K562 (cell line): ENCODE measurements around the gene SERPINF2. TPM values are rescaled to one million over a fixed set of nuclear protein-coding genes. Genes with fewer than 3 reads are reported as not detected.

Source experiments
- ATAC-seq: fragments of 200-7000 bp; cut with Tn5 transposase; 3 replicates; pipeline ENCODE4 v1.9.1; 2020; ENCODE audit warnings: moderate library complexity
- BruUV-seq: library from RNA; stranded (reverse); fragments of 400-500 nt; replicated peaks from 2 replicates; lab custom pipeline; 2021; lab: Mats Ljungman, UMichigan
- CTCF ChIA-PET: fragments of 300-600 bp; formaldehyde crosslinking; extraction: SDS; loops from one replicate; lab custom pipeline; 2021; ENCODE audit warnings: low intra/inter-chr PET ratio; lab: Yijun Ruan, JAX
- POLR2A ChIA-PET: fragments of 300-600, 350-650 bp; sonication (Branson Sonifier 250); formaldehyde crosslinking; extraction: SDS; loops from one replicate; lab custom pipeline; 2021; ENCODE audit warnings: antibody characterized with exemption, inconsistent platforms; lab: Yijun Ruan, JAX
- DNase-seq, 4 experiments: peaks; one replicate each; pipeline versions ENCODE4 v3.0.0 to v3.0.0-alpha.2; 2011 to 2018; ENCODE audit warnings: low spot score in 3 of 4, mixed read lengths in 3 of 4; ENCODE audit errors: extremely low read depth in 1 of 4
- FAIRE-seq: peaks from 2 replicates; lab custom pipeline; 2011; peaks lifted over from hg19 to GRCh38; lab: Jason Lieb, UNC
- H2AFZ ChIP-seq: 2 replicates; pipeline ENCODE4 v1.6.0; 2011; ENCODE audit warnings: low read depth, low read length, control low read depth, inconsistent platforms
- H3K27ac ChIP-seq: fragments of 200-600 bp; 3 replicates; pipeline ENCODE4 v1.8.0; 2011; ENCODE audit warnings: low read depth, mild to moderate bottlenecking, control low read depth, inconsistent platforms, low read length, moderate library complexity, mixed read lengths; ENCODE audit errors: extremely low read depth
- H3K27me3 ChIP-seq, 2 experiments: fragments of 300-600 bp in 1 of 2; 2 replicates in 1 of 2; 3 replicates in 1 of 2; pipeline versions ENCODE4 v1.6.0 to v1.8.0; 2011; ENCODE audit warnings: inconsistent platforms in 2 of 2, low read length in 2 of 2, mild to moderate bottlenecking in 1 of 2, mixed read lengths in 1 of 2, moderate library complexity in 1 of 2; ENCODE audit not compliant: control insufficient read depth in 2 of 2, insufficient read depth in 2 of 2
- H3K36me3 ChIP-seq: fragments of 300-600 bp; 3 replicates; pipeline ENCODE4 v1.8.0; 2011; ENCODE audit warnings: mild to moderate bottlenecking, low read length, inconsistent platforms; ENCODE audit not compliant: control insufficient read depth, insufficient read depth
- H3K4me1 ChIP-seq, 2 experiments: fragments of 200-600 bp in 1 of 2; replicated peaks in 1 of 2; 2 replicates in 1 of 2; 3 replicates in 1 of 2; pipeline versions ENCODE4 v1.5.1 to v1.8.0; 2011; ENCODE audit warnings: inconsistent platforms in 2 of 2, low read length in 2 of 2, mild to moderate bottlenecking in 1 of 2, mixed read lengths in 1 of 2, moderate library complexity in 1 of 2; ENCODE audit not compliant: control insufficient read depth in 2 of 2, insufficient read depth in 2 of 2
- H3K4me2 ChIP-seq: 2 replicates; pipeline ENCODE4 v1.6.1; 2011; ENCODE audit warnings: low read length, control low read depth, inconsistent platforms, mixed read lengths; ENCODE audit not compliant: insufficient read depth
- H3K4me3 ChIP-seq: fragments of 200-600 bp; sonication (generic), shearing (Covaris generic); 2 replicates; pipeline ENCODE4 v1.5.1; 2016; ENCODE audit warnings: control low read depth, inconsistent platforms
- H3K79me2 ChIP-seq: fragments of 200-600 bp; 3 replicates; pipeline ENCODE4 v1.8.0; 2011; ENCODE audit warnings: low read length, inconsistent platforms; ENCODE audit not compliant: control insufficient read depth, insufficient read depth
- H3K9ac ChIP-seq, 2 experiments: 2 replicates each; pipeline versions ENCODE4 v1.6.0 to v1.6.1; 2011; ENCODE audit warnings: low read depth in 2 of 2, low read length in 2 of 2, control low read depth in 1 of 2, inconsistent platforms in 1 of 2, mild to moderate bottlenecking in 1 of 2, mixed read lengths in 1 of 2; ENCODE audit not compliant: insufficient read depth in 1 of 2
- H3K9me1 ChIP-seq: one replicate; pipeline ENCODE4 v1.6.0; 2011; ENCODE audit warnings: inconsistent platforms, mild to moderate bottlenecking, low read length, moderate library complexity; ENCODE audit not compliant: control insufficient read depth, insufficient read depth
- H3K9me3 ChIP-seq: replicated peaks from 2 replicates; pipeline ENCODE4 v1.5.1; 2011; ENCODE audit warnings: low read depth, low read length, inconsistent platforms; ENCODE audit not compliant: control insufficient read depth, insufficient read depth
- H4K20me1 ChIP-seq: replicated peaks from 2 replicates; pipeline ENCODE4 v1.6.1; 2011; ENCODE audit warnings: low read length, inconsistent platforms, mixed read lengths; ENCODE audit not compliant: control insufficient read depth, insufficient read depth
- CREB3 ChIP-seq: fragments of 450-650 bp; conservative IDR thresholded peaks from 2 replicates; pipeline ENCODE4 v1.6.1; 2016; ENCODE audit warnings: missing genetic modification characterization, low read depth, mild to moderate bottlenecking, missing compliant biosample characterization, moderate library complexity
- KAT2B ChIP-seq: IDR thresholded peaks from one replicate; pipeline ENCODE4 v1.6.1; 2012; ENCODE audit warnings: low read depth, mild to moderate bottlenecking, control low read depth, inconsistent platforms, low read length, moderate library complexity
- MCM2 ChIP-seq: fragments of 450-650 bp; IDR thresholded peaks from 2 replicates; pipeline ENCODE4 v1.6.1; 2017; ENCODE audit warnings: low read depth, mild to moderate bottlenecking
- NCOA6 ChIP-seq: fragments of 450-650 bp; IDR thresholded peaks from 2 replicates; pipeline ENCODE4 v1.6.1; 2017; ENCODE audit warnings: mild to moderate bottlenecking
- POLR2G ChIP-seq: fragments of 200-400 bp; formaldehyde crosslinking; IDR thresholded peaks from 2 replicates; pipeline ENCODE4 v1.6.1; 2017; ENCODE audit warnings: low read depth, mild to moderate bottlenecking, antibody characterized with exemption, low read length, moderate library complexity
- TAF1 ChIP-seq: IDR thresholded peaks from 2 replicates; pipeline ENCODE4 v1.6.1; 2011; ENCODE audit warnings: mild to moderate bottlenecking, low read length, moderate library complexity; ENCODE audit not compliant: insufficient read depth, control insufficient read depth, severe bottlenecking; ENCODE audit errors: extremely low read depth
- TRIM24 ChIP-seq, 2 experiments: fragments of 450-650 bp; IDR thresholded peaks; 2 replicates each; pipeline ENCODE4 v1.6.1; 2016
- ZFP1 ChIP-seq: fragments of 450-650 bp; formaldehyde crosslinking; IDR thresholded peaks from 2 replicates; pipeline ENCODE4 v1.4.0; 2020; ENCODE audit warnings: mild to moderate bottlenecking, mixed read lengths
- ZNF212 ChIP-seq: fragments of 450-650 bp; formaldehyde crosslinking; IDR thresholded peaks from 2 replicates; pipeline ENCODE4 v1.4.0; 2020; ENCODE audit warnings: mild to moderate bottlenecking
- ZNF584 ChIP-seq: fragments of 200-800 bp; sonication (Bioruptor generic); IDR thresholded peaks from 2 replicates; pipeline ENCODE4 v1.6.1; 2016; ENCODE audit warnings: low read depth, mild to moderate bottlenecking, missing genetic modification characterization, missing compliant biosample characterization
- WGBS: fragments of 100-300 bp; shearing (Covaris generic); methylation state at CpG from one replicate; pipeline ENCODE4 v1.1.6; 2016; ENCODE audit warnings: low coverage, mixed read lengths; ENCODE audit not compliant: insufficient coverage; ENCODE audit errors: missing lambda C conversion rate; 5-methylcytosine and 5-hydroxymethylcytosine counted together
- in situ Hi-C: fragments of 300-500 bp; cut with MboI; formaldehyde crosslinking; loops from 4 replicates; pipeline ENCODE4 v1.15.0; 2018; ENCODE audit warnings: inconsistent platforms, mixed read lengths
- intact Hi-C: fragments of 100-400 bp; cut with micrococcal nuclease; formaldehyde crosslinking; loops from 2 replicates; pipeline ENCODE4 v1.14.2; 2022
- polyA plus RNA-seq, 8 experiments: library from polyadenylated mRNA; depleted of rRNA in 4 of 8; stranded (reverse) in 5 of 8; unstranded in 3 of 8; fragments of >200 nt; fragmentation: Nextera tagmentation in 2 of 8; fragmentation: Illumina TruSeq in 1 of 8; extraction: Ambion mirVana in 2 of 8; extraction: Trizol in 1 of 8; gene quantifications; 2 replicates each; pipeline versions ENCODE4 v1.2.1 to v1.2.3, GENCODE V29; 2011 to 2014; ENCODE audit warnings: inconsistent platforms in 1 of 8, missing spikeins in 1 of 8
- total RNA-seq, 7 experiments: library from RNA; depleted of rRNA in 6 of 7; stranded (reverse); fragments of >200 nt in 6 of 7; fragmentation: Illumina TruSeq in 2 of 7; extraction: Trizol in 2 of 7; gene quantifications; 2 replicates each; pipeline versions ENCODE4 v1.2.1 to v1.2.3, GENCODE V29; 2011 to 2021; ENCODE audit warnings: low replicate concordance in 1 of 7
- TF ChIP-seq, protein P1 (sequence below): fragments of 250-450 bp; sonication (Bioruptor Pico); IDR thresholded peaks from 2 replicates; pipeline ENCODE4 v1.8.0; 2022; ENCODE audit warnings: moderate library complexity, mild to moderate bottlenecking, inconsistent platforms

SERPINF2 gene
- total and polyA plus RNA-seq, 9 of the 15 experiments (the other 6 are each of a cell fraction or from before 2014, with no cell fraction given), result 0.22 TPM; not detected in 8

- TF ChIP-seq ZNF584 (no peak), MCM2 (no peak), TRIM24 (IDR thresholded peaks at IDR 0.05) (no peak), ZFP1 (CRISPR knock-in tag) (no peak), TAF1 (no peak)
- TF ChIP-seq, protein P1, sequence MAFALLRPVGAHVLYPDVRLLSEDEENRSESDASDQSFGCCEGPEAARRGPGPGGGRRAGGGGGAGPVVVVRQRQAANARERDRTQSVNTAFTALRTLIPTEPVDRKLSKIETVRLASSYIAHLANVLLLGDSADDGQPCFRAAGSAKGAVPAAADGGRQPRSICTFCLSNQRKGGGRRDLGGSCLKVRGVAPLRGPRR (CRISPR knock-in tag), result no peak
These were observed 22.9 kb downstream of the SERPINF2 start (continued) for GRCh38 chr17:1765576-1765975.

GRCh38 chr17:1766382-1767135 lies 23.9 kb downstream of the SERPINF2 start:
- peaks cover 21 to 37% of the 10 kb centered on the region in 2 experiments; a peak in 4 of 5 replicates for H3K4me1 ChIP-seq
- no peak for ATAC-seq
- H3K4me3 ChIP-seq, result no peak overlapping the region
- no peak overlapping the region for H3K27ac ChIP-seq
- POLR2A ChIA-PET, result interaction anchor here (0.6 to 1.2 kb wide), 3 partner anchors 15 to 112 kb away, joined by 3 to 4 read pairs (median 3); no protein-coding TSS in a partner anchor
- no peaks in the 10 kb centered on the region for H3K9me3 ChIP-seq
- H3K36me3 ChIP-seq, result peaks cover 5% of the 10 kb centered on the region; the same call in 1 of the 3 replicates
- no peaks in the 10 kb centered on the region for H3K27me3 ChIP-seq
- peaks cover 22% of the 10 kb centered on the region for H3K79me2 ChIP-seq
- TF ChIP-seq CREB3 (tag) (no peak), TAF1 (no peak), ZNF212 (CRISPR knock-in tag) (no peak), POLR2G (peak; percentile 31; the same call in 1 of the 2 replicates), NCOA6 (no peak), KAT2B (no peak)
- TF ChIP-seq, all 486 proteins: peak for 1
- Histone ChIP-seq H3K4me2 (no peak overlapping the region), H4K20me1 (no peaks in the 10 kb centered on the region), H2AFZ (no peak overlapping the region), H3K9me1 (no peaks in the 10 kb centered on the region), H3K9ac (no peak overlapping the region)
- in situ Hi-C loops (loop anchor here (5.0 kb wide), 1 partner anchor 34 kb away; no protein-coding TSS in a partner anchor), intact Hi-C loops (no loop called here)
- WGBS, result 96% methylated on average over 4 of the region's 21 CpGs
- CTCF ChIA-PET, result no interaction called here
- DNase-seq, result no peak
- no peak for FAIRE-seq
- BruUV-seq, result no TSS peak
